Hepatocyte (in vitro differentiated cells): ENCODE data around the gene CACNA1C. TPM values are rescaled to one million over a fixed set of nuclear protein-coding genes. Genes with fewer than 3 reads are reported as not detected.

Experiments
- DNase-seq: peaks from one replicate; pipeline ENCODE4 v3.0.0-alpha.2; 2016; ENCODE audit warnings: low spot score
- H2AFZ ChIP-seq: fragments of 200-600 bp; sonication (generic); 2 replicates; pipeline ENCODE4 v1.6.0; 2016; ENCODE audit warnings: antibody characterized with exemption, mild to moderate bottlenecking
- H3K27ac ChIP-seq: fragments of 200-600 bp; sonication (generic); 2 replicates; pipeline ENCODE4 v1.5.1; 2016; ENCODE audit warnings: mild to moderate bottlenecking
- H3K27me3 ChIP-seq: fragments of 200-600 bp; sonication (generic); 2 replicates; pipeline ENCODE4 v1.6.1; 2016
- H3K36me3 ChIP-seq: fragments of 200-600 bp; sonication (generic); replicated peaks from 2 replicates; pipeline ENCODE4 v1.5.1; 2016; ENCODE audit warnings: low read depth; ENCODE audit not compliant: insufficient read depth
- H3K4me1 ChIP-seq: fragments of 200-600 bp; sonication (generic); 2 replicates; pipeline ENCODE4 v1.5.1; 2016; ENCODE audit warnings: mild to moderate bottlenecking, moderate library complexity; ENCODE audit not compliant: insufficient read depth
- H3K4me2 ChIP-seq: fragments of 200-600 bp; sonication (generic); 2 replicates; pipeline ENCODE4 v1.6.0; 2016
- H3K4me3 ChIP-seq: fragments of 200-600 bp; sonication (generic); 2 replicates; pipeline ENCODE4 v1.5.1; 2016; ENCODE audit warnings: mild to moderate bottlenecking
- H3K79me2 ChIP-seq: fragments of 200-600 bp; sonication (generic); 2 replicates; pipeline ENCODE4 v1.6.0; 2017; ENCODE audit warnings: mild to moderate bottlenecking
- H3K9me2 ChIP-seq: fragments of 200-600 bp; sonication (generic); replicated peaks from 2 replicates; pipeline ENCODE4 v1.6.0; 2017; ENCODE audit warnings: mild to moderate bottlenecking; ENCODE audit not compliant: insufficient read depth
- H3K9me3 ChIP-seq: fragments of 200-600 bp; sonication (generic); 2 replicates; pipeline ENCODE4 v1.5.1; 2016; ENCODE audit warnings: low read depth, mild to moderate bottlenecking
- H4K20me1 ChIP-seq: fragments of 200-600 bp; sonication (generic); 2 replicates; pipeline ENCODE4 v1.6.0; 2016; ENCODE audit warnings: mild to moderate bottlenecking; ENCODE audit not compliant: insufficient read depth, poor library complexity, severe bottlenecking
- CTCF ChIP-seq: fragments of 200-600 bp; sonication (generic); IDR thresholded peaks from 2 replicates; pipeline ENCODE4 v1.5.1; 2016; ENCODE audit warnings: antibody characterized with exemption, mild to moderate bottlenecking; ENCODE audit not compliant: poor library complexity
- EZH2 ChIP-seq: fragments of 200-600 bp; sonication (generic); IDR thresholded peaks from 2 replicates; pipeline ENCODE4 v1.6.1; 2016; ENCODE audit warnings: antibody characterized with exemption, mild to moderate bottlenecking, borderline replicate concordance
- EZH2phosphoT487 ChIP-seq: fragments of 200-600 bp; sonication (generic); IDR thresholded peaks from one replicate; pipeline ENCODE4 v1.6.1; 2018; ENCODE audit warnings: antibody characterized with exemption, mild to moderate bottlenecking, low read depth, moderate library complexity; ENCODE audit not compliant: unreplicated experiment, severe bottlenecking
- WGBS: methylation state at CpG from one replicate; pipeline ENCODE4 v1.1.6; 2016; ENCODE audit warnings: low lambda C conversion rate; ENCODE audit errors: missing lambda C conversion rate; 5-methylcytosine and 5-hydroxymethylcytosine counted together
- polyA plus RNA-seq: library from polyadenylated mRNA; unstranded; fragments of >200 nt; fragmentation: Nextera tagmentation; extraction: Ambion mirVana; gene quantifications from 2 replicates; pipeline ENCODE4 v1.2.1, GENCODE V29; 2016
- total RNA-seq: library from RNA; depleted of rRNA; stranded (reverse); fragments of >200 nt; gene quantifications from 2 replicates; pipeline ENCODE4 v1.2.3, GENCODE V29; 2014

Gene CACNA1C
- total and polyA plus RNA-seq, 2 experiments from 2014 or later: 3.2 to 4.0 TPM

GRCh38 chr12:2743478-2743877 is 690.7 kb downstream of the CACNA1C start:
- Histone ChIP-seq H3K27me3 (no peaks in the 10 kb centered on the region), H4K20me1 (no peaks in the 10 kb centered on the region), H3K79me2 (no peaks in the 10 kb centered on the region), H3K9me3 (no peaks in the 10 kb centered on the region), H3K4me3 (no peak overlapping the region), H3K36me3 (no peaks in the 10 kb centered on the region), H3K9me2 (no peaks in the 10 kb centered on the region), H2AFZ (no peak overlapping the region), H3K4me1 (no peaks in the 10 kb centered on the region), H3K27ac (no peak overlapping the region), H3K4me2 (no peak overlapping the region)
- WGBS: 92% methylated on average over 6 of the region's 6 CpGs
- TF ChIP-seq EZH2: no peak
- no peak for TF ChIP-seq CTCF
- no peak for TF ChIP-seq EZH2phosphoT487
- no peak for DNase-seq

DNA sequence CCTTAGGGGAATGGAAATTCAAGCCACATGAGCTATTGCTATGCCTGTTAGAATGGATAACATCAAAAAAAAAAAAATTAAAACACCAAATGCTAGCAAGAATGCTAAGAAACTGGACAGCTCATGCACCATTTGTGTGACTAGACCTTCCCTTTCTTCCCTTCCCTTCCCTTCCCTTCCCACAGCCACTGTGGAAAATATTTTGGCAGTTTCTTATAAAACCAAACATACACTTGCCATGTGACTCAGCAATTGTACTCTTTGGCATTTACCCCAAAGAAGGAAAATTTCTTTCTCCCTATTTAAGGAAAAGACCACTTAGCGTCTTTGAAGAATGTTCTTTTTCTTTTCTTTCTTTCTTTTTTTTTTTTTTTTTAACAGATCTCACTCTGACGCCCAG is 692.9 kb downstream of the CACNA1C start:
- Histone ChIP-seq H3K9me3 (no peaks in the 10 kb centered on the region), H3K27ac (no peak overlapping the region), H4K20me1 (no peaks in the 10 kb centered on the region), H3K4me1 (no peaks in the 10 kb centered on the region), H3K27me3 (no peaks in the 10 kb centered on the region), H3K9me2 (no peaks in the 10 kb centered on the region), H2AFZ (no peak overlapping the region), H3K79me2 (no peaks in the 10 kb centered on the region), H3K4me3 (no peak overlapping the region), H3K4me2 (no peak overlapping the region), H3K36me3 (no peaks in the 10 kb centered on the region)
- WGBS: 82% methylated on average over 2 of the region's 2 CpGs
- no peak for DNase-seq
- TF ChIP-seq EZH2: no peak

Other genes with a start within 250 kb of the CACNA1C start
- gene LRTM2, start 232.4 kb upstream of the CACNA1C start, total RNA-seq: not detected in 2 replicates
- gene LRTM2, start 232.4 kb upstream of the CACNA1C start, polyA plus RNA-seq: not detected in 2 replicates
- gene CACNA2D4, start 134.3 kb upstream of the CACNA1C start, total RNA-seq: 1.3 and 4.7 TPM in 2 replicates
- gene CACNA2D4, start 134.3 kb upstream of the CACNA1C start, polyA plus RNA-seq: 2.1 and 5.7 TPM in 2 replicates
- 13.4 and 22.8 TPM in 2 replicates for gene DCP1B, start 48.5 kb upstream of the CACNA1C start, total RNA-seq
- gene DCP1B, start 48.5 kb upstream of the CACNA1C start, polyA plus RNA-seq: 16.7 and 20.9 TPM in 2 replicates